Measurements from ENCODE around the gene TRAM2. TPM values are rescaled to one million over a fixed set of nuclear protein-coding genes. Genes with fewer than 3 reads are reported as not detected.

The TRAM2 gene
- total RNA-seq, 2 donors from 2014 or later, result 16.9 to 20.5 TPM

DNA sequence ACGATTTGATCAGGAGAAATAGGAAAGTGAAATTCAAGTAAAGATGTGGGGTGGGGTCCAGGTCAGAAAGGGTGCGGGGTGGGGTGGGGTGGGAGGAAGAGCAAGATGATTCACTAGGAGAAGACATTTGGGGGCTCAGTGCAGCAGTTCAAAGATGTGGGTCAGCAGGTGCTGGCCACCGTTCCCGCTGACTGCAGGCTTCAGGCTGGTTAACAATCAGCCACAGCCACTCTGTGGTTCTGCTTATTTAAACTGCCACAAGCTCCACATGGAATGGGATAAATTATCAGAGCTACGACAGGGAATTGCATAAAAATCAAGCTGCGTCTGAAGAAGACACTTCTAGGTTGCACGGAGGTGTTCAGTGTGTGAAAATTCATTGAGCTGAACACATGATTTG is 49.4 kb downstream of the TRAM2 start:
- H3K9ac ChIP-seq (ENCODE audit: extremely low read depth, low read length, poor library complexity, severe bottlenecking), result no peak overlapping the region
- H3K27ac Mint-ChIP-seq, result no peak overlapping the region

GRCh38 chr6:52526634-52527033 is 50.2 kb downstream of the TRAM2 start:
- Mint-ChIP-seq H3K27ac (no peak overlapping the region), H3K9me3 (no peaks in the 10 kb centered on the region), H3K4me1 (peaks cover 22% of the 10 kb centered on the region), H3K27me3 (ENCODE audit: insufficient read depth) (no peaks in the 10 kb centered on the region), H3K4me3 (no peak overlapping the region), H3K36me3 (ENCODE audit: low read depth) (peaks cover 2% of the 10 kb centered on the region)
- Histone ChIP-seq H3K27ac (ENCODE audit: low read depth, low read length) (no peak overlapping the region), H3K27me3 (ENCODE audit: control insufficient read depth, insufficient read depth, low read length, poor library complexity, severe bottlenecking) (no peaks in the 10 kb centered on the region), H3K36me3 (ENCODE audit: control insufficient read depth, insufficient read depth, low read length) (no peaks in the 10 kb centered on the region), H3K4me3 (ENCODE audit: low read length) (no peak overlapping the region), H3K9me3 (ENCODE audit: control insufficient read depth, low read length) (no peaks in the 10 kb centered on the region), H3K9ac (ENCODE audit: extremely low read depth, low read length, poor library complexity, severe bottlenecking) (no peak overlapping the region), H3K4me1 (ENCODE audit: control insufficient read depth, insufficient read depth, low read length) (peaks cover 2% of the 10 kb centered on the region)
- DNase-seq, result no peak
- TF ChIP-seq, protein P1, sequence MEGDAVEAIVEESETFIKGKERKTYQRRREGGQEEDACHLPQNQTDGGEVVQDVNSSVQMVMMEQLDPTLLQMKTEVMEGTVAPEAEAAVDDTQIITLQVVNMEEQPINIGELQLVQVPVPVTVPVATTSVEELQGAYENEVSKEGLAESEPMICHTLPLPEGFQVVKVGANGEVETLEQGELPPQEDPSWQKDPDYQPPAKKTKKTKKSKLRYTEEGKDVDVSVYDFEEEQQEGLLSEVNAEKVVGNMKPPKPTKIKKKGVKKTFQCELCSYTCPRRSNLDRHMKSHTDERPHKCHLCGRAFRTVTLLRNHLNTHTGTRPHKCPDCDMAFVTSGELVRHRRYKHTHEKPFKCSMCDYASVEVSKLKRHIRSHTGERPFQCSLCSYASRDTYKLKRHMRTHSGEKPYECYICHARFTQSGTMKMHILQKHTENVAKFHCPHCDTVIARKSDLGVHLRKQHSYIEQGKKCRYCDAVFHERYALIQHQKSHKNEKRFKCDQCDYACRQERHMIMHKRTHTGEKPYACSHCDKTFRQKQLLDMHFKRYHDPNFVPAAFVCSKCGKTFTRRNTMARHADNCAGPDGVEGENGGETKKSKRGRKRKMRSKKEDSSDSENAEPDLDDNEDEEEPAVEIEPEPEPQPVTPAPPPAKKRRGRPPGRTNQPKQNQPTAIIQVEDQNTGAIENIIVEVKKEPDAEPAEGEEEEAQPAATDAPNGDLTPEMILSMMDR (conservative IDR thresholded peaks at IDR 0.05), result no peak
- 84 to 86% methylated on average over 2 to 4 of the region's 4 CpGs for WGBS, 2 experiments (ENCODE audit: insufficient coverage in 1 of 2, insufficient read length in 1 of 2)

More for the DNA sequence above, 49.4 kb downstream of the TRAM2 start:
- H3K36me3 Mint-ChIP-seq (ENCODE audit: low read depth), result peaks cover 2% of the 10 kb centered on the region
- Histone ChIP-seq H3K36me3 (ENCODE audit: control insufficient read depth, insufficient read depth, low read length) (no peaks in the 10 kb centered on the region), H3K4me1 (ENCODE audit: control insufficient read depth, insufficient read depth, low read length) (no peaks in the 10 kb centered on the region), H3K4me3 (ENCODE audit: low read length) (no peak overlapping the region), H3K27me3 (ENCODE audit: control insufficient read depth, insufficient read depth, low read length, poor library complexity, severe bottlenecking) (no peaks in the 10 kb centered on the region), H3K9me3 (ENCODE audit: control insufficient read depth, low read length) (no peaks in the 10 kb centered on the region), H3K27ac (ENCODE audit: low read depth, low read length) (no peak overlapping the region)
- 94 to 99% methylated on average over 5 to 7 of the region's 7 CpGs for WGBS, 2 experiments (ENCODE audit: insufficient coverage in 1 of 2, insufficient read length in 1 of 2)
- H3K4me1 Mint-ChIP-seq, result peaks cover 17% of the 10 kb centered on the region
- H3K4me3 Mint-ChIP-seq, result no peak overlapping the region
- H3K27me3 Mint-ChIP-seq (ENCODE audit: insufficient read depth), result no peaks in the 10 kb centered on the region
- DNase-seq, result no peak
- TF ChIP-seq, protein P1 (conservative IDR thresholded peaks at IDR 0.05), result no peak
- H3K9me3 Mint-ChIP-seq, result no peaks in the 10 kb centered on the region

DNA sequence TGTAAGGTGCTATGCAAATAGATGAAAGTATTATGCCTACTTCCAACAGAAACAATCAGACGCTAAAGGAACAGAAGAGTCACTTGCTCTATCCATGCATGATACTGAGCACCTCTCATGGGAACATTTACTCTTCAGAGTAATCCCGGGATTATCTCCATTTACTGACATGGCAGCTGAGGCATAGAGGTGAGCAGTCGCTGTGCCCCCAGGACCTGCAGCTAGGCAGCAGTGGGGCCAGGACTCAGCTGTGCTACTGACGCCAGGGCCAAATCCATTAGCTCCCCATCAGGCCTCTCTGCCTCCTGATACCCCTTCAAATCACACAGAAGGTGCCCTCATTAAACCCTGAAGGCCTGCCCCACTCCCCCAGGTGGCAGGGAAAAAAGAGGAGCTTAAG is 51.9 kb downstream of the TRAM2 start:
- no peak overlapping the region for H3K4me3 Mint-ChIP-seq
- no peaks in the 10 kb centered on the region for H3K27me3 ChIP-seq (ENCODE audit: control insufficient read depth, insufficient read depth, low read length, poor library complexity, severe bottlenecking)
- TF ChIP-seq, protein P1 (conservative IDR thresholded peaks at IDR 0.05), result no peak
- H3K36me3 ChIP-seq (ENCODE audit: control insufficient read depth, insufficient read depth, low read length), result no peaks in the 10 kb centered on the region
- no peak overlapping the region for H3K9ac ChIP-seq (ENCODE audit: extremely low read depth, low read length, poor library complexity, severe bottlenecking)
- H3K4me1 ChIP-seq (ENCODE audit: control insufficient read depth, insufficient read depth, low read length), result peaks cover 2% of the 10 kb centered on the region
- 93 to 95% methylated on average over 4 of the region's 4 CpGs for WGBS, 2 experiments (ENCODE audit: insufficient coverage in 1 of 2, insufficient read length in 1 of 2)
- peak overlapping the region; percentile 13 for H3K27ac Mint-ChIP-seq
- peaks cover 22% of the 10 kb centered on the region for H3K4me1 Mint-ChIP-seq
- no peak overlapping the region for H3K27ac ChIP-seq (ENCODE audit: low read depth, low read length)
- no peaks in the 10 kb centered on the region for H3K27me3 Mint-ChIP-seq (ENCODE audit: insufficient read depth)
- no peak for DNase-seq
- no peak overlapping the region for H3K4me3 ChIP-seq (ENCODE audit: low read length)
- H3K9me3 Mint-ChIP-seq, result no peaks in the 10 kb centered on the region
- H3K36me3 Mint-ChIP-seq (ENCODE audit: low read depth), result peaks cover 5% of the 10 kb centered on the region
- no peaks in the 10 kb centered on the region for H3K9me3 ChIP-seq (ENCODE audit: control insufficient read depth, low read length)
